ENCODE measurements around the gene DNAJC24.

Gene DNAJC24

DNA sequence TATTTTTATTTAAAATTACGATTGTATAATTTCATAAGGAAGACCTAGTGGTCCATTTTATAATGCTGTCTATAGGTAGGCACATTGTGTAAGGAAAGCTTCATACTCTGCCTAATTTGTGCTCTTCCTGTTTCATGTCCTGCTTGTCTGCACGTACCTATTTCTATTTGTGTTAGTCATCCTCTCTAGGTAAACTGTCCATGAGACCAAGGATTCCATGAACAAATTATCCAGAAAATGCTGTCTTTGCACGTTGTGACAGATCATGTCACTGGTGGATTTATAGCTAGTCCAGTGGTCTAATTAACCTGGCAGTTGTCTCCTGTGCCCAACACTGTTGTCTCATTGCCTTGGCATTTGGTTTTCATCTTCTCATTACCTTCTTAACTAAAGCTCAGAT is 44.7 kb downstream of the DNAJC24 start:
- TF ChIP-seq, protein P1, sequence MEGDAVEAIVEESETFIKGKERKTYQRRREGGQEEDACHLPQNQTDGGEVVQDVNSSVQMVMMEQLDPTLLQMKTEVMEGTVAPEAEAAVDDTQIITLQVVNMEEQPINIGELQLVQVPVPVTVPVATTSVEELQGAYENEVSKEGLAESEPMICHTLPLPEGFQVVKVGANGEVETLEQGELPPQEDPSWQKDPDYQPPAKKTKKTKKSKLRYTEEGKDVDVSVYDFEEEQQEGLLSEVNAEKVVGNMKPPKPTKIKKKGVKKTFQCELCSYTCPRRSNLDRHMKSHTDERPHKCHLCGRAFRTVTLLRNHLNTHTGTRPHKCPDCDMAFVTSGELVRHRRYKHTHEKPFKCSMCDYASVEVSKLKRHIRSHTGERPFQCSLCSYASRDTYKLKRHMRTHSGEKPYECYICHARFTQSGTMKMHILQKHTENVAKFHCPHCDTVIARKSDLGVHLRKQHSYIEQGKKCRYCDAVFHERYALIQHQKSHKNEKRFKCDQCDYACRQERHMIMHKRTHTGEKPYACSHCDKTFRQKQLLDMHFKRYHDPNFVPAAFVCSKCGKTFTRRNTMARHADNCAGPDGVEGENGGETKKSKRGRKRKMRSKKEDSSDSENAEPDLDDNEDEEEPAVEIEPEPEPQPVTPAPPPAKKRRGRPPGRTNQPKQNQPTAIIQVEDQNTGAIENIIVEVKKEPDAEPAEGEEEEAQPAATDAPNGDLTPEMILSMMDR (IDR thresholded peaks at IDR 0.05; ENCODE audit: extremely low read depth, missing control alignments), result no peak
- DNase-seq (ENCODE audit: low spot score), result no peak

DNA sequence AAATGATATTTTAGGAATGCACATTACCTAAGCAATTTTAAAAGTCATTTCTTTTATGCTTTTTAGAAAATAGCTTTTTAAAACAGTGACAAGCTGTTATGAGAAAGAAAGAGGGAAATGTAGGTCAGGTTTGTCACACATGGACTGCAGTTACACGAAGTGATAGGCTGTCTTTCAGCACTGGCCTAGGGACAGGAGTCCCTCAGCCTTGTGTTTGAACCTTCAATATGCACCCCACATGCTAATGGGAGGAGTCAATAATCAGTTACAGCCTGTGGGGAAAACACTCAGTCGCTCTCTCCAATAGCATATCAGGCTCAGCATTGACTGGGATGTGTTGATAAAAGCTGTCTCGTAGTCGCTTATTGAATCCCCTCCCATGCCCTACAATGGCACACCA is 45.8 kb downstream of the DNAJC24 start:
- TF ChIP-seq, protein P1 (IDR thresholded peaks at IDR 0.05; ENCODE audit: extremely low read depth, missing control alignments), result no peak
- no peak for DNase-seq (ENCODE audit: low spot score)

DNA sequence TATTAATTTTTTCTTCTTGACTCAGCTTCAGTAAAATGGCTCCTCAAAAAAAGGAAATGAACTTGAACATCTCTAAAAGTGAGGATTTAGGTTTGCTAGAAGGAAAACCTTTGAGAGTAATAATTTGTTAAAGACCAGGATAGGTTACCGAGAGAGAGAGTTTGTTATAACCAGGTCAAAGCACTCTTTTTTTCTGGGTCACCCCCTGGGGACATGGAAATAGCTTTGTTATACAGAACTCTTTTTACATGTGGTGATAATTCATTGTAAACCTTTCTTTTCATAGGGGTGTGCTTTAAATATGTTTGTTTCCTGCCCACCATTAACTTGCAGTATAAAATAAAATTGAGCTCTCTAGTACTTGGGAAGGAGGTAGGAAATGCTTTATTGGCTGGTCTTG is 47.7 kb downstream of the DNAJC24 start:
- DNase-seq (ENCODE audit: low spot score), result no peak

DNA sequence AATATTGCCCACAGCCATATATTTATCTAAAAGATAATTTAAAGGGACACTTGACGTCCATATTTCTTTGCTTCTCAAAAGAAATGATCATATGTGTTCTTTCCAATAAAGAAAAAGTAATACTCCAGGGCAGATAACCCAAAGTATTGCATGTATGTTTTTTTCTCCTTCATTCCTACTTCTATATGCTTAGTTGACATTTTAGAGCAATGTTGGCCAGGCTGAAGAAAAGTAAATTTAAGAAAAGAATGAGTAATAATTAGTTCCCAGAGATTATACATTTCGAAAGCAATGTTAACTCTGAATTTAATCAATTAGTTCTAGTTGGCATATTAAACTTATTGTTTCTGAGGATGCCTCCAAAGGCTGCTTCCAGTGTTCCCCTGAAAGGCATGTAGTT is 48.2 kb downstream of the DNAJC24 start:
- TF ChIP-seq, protein P1 (IDR thresholded peaks at IDR 0.05; ENCODE audit: extremely low read depth, missing control alignments), result no peak
- DNase-seq (ENCODE audit: low spot score), result no peak

More for the DNA sequence above, 47.7 kb downstream of the DNAJC24 start:
- TF ChIP-seq, protein P1 (IDR thresholded peaks at IDR 0.05; ENCODE audit: extremely low read depth, missing control alignments), result no peak

DNA sequence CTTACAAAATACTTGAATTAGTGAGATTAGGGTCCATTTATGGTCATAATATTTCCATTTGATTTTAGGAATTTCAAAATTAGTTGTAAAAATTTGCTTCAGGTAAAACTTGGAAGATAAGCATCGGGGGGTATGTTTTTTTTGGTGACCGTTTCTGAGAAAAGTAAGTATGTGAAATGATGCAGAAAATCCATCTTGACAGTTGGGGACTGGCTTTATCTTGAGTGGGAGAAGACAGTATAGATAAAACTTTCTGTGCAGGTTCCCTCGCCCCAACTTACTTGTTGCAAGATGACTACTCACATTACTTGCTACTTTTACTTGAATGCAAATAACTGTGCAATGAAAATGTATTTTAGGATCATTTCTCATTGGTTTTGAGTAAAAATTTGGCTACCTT is 49.5 kb downstream of the DNAJC24 start:
- TF ChIP-seq, protein P1 (IDR thresholded peaks at IDR 0.05; ENCODE audit: extremely low read depth, missing control alignments), result no peak
- DNase-seq (ENCODE audit: low spot score), result no peak

DNA sequence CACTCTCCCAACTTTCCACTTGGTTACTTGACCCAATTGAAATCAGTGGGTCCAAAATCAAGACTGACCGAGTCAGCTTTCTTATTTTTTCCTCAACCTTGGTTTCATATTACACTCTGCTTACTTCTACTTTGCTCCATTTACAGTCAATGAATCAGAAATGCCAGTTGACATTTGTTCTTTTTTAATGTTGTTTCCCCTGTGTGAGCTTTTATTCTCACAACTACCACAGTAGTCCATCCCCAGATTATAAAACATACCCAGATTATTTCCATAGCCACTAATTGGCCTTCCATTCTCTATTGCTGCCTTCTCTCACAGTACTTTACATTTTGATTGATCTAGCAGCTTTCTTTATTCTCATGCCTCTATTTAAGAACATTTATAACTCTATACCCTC is 50.0 kb downstream of the DNAJC24 start:
- no peak for DNase-seq (ENCODE audit: low spot score)
- TF ChIP-seq, protein P1 (IDR thresholded peaks at IDR 0.05; ENCODE audit: extremely low read depth, missing control alignments), result no peak

DNA sequence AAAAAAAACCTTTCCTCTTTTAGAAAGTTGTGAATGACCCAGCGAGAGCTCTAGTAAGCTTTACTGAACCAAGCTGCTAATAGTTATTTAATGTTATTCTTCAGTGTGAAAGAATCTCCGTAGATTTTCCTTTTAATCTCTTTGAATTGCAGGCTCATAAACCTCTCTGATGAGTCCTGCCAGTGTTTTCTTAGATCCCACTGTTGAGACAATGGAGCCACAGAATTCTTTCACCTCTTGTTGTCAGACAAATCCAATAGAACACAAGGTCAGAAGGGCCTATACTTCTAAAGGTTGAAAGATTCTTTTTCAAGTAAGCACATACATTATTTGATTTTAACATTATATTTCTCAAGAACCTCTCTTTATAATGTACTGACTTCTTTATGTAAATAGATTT is 52.2 kb downstream of the DNAJC24 start:
- no peak for DNase-seq (ENCODE audit: low spot score)
- TF ChIP-seq, protein P1 (IDR thresholded peaks at IDR 0.05; ENCODE audit: extremely low read depth, missing control alignments), result no peak

All from GM20000 (cell line).